HCT116 (cell line): Measurements from ENCODE around the gene SKI.

ENCODE experiments used
- CEBPB ChIP-seq: IDR thresholded peaks from 2 replicates; pipeline ENCODE4 v1.6.1; 2012; ENCODE audit warnings: low read depth
- CTCF ChIP-seq, 3 experiments: fragments of 200-600 bp in 1 of 3; sonication (generic) in 1 of 3; IDR thresholded peaks in 2 of 3; conservative IDR thresholded peaks in 1 of 3; 2 replicates each; pipeline ENCODE4 v1.5.1; 2012 to 2017; ENCODE audit warnings: low read depth in 2 of 3, low read length in 2 of 3, antibody characterized with exemption in 1 of 3, borderline replicate concordance in 1 of 3, control low read depth in 1 of 3, mild to moderate bottlenecking in 1 of 3, mixed read lengths in 1 of 3, mixed run types in 1 of 3, moderate library complexity in 1 of 3; ENCODE audit not compliant: insufficient read depth in 1 of 3
- EZH2 ChIP-seq: fragments of 200-600 bp; sonication (generic); IDR thresholded peaks from 2 replicates; pipeline ENCODE4 v1.6.1; 2017; ENCODE audit warnings: antibody characterized with exemption, mixed run types
- EZH2phosphoT487 ChIP-seq: fragments of 200-600 bp; IDR thresholded peaks from 2 replicates; pipeline ENCODE4 v1.6.1; 2018; ENCODE audit warnings: antibody characterized with exemption, borderline replicate concordance
- POLR2A ChIP-seq: IDR thresholded peaks from 2 replicates; pipeline ENCODE4 v1.7.0; 2011; ENCODE audit warnings: borderline replicate concordance; ENCODE audit not compliant: insufficient read depth, insufficient read length; ENCODE audit errors: extremely low read depth
- SIN3A ChIP-seq: IDR thresholded peaks from 2 replicates; pipeline ENCODE4 v1.6.1; 2012; ENCODE audit warnings: low read depth
- SP1 ChIP-seq: IDR thresholded peaks from 2 replicates; pipeline ENCODE4 v1.6.1; 2012; ENCODE audit warnings: low read depth

GRCh38 chr1:2232916-2233438 is 4.9 kb downstream of the SKI start:
- TF ChIP-seq SIN3A = no peak
- TF ChIP-seq EZH2phosphoT487 = no peak
- TF ChIP-seq CTCF (IDR thresholded peaks at IDR 0.05 in 2 of 3, conservative IDR thresholded peaks at IDR 0.05 in 1 of 3; ENCODE audit: borderline replicate concordance in 1 of 3, insufficient read depth in 1 of 3, low read depth in 2 of 3, low read length in 2 of 3) = no peak
- TF ChIP-seq EZH2 = no peak
- no peak for TF ChIP-seq SP1
- TF ChIP-seq CEBPB = no peak
- no peak for TF ChIP-seq POLR2A
